ENCODE data around the gene MIEN1.

GRCh38 chr17:39737206-39737759, 7.0 kb upstream of the MIEN1 start:
- TF ChIP-seq CTCF (IDR thresholded peaks at IDR 0.05) (no peak), POLR2A (IDR thresholded peaks at IDR 0.05) (no peak), EP300 (IDR thresholded peaks at IDR 0.05; ENCODE audit: low read depth) (no peak)

Measured in transverse colon (tissue), 3 donors.